GM12878 (cell line): ENCODE results near the gene RYR2. TPM values are rescaled to one million over a fixed set of nuclear protein-coding genes. Genes with fewer than 3 reads are reported as not detected.

Experiments used
- ATAC-seq: fragments of 200-7000 bp; cut with Tn5 transposase; 3 replicates; pipeline ENCODE4 v1.9.1; 2020; ENCODE audit warnings: mild to moderate bottlenecking, moderate library complexity
- BruUV-seq: library from RNA; stranded (reverse); fragments of 400-500 nt; replicated peaks from 2 replicates; lab custom pipeline; 2021; lab: Mats Ljungman, UMichigan
- CTCF ChIA-PET: fragments of 300-600 bp; sonication (Branson Sonifier 250); formaldehyde crosslinking; extraction: SDS; loops from one replicate; lab custom pipeline; 2021; ENCODE audit warnings: inconsistent platforms; lab: Yijun Ruan, JAX
- POLR2A ChIA-PET: fragments of 350-600 bp; formaldehyde crosslinking; extraction: SDS; loops from one replicate; lab custom pipeline; 2021; ENCODE audit warnings: inconsistent platforms; lab: Charles Lee
- RAD21 ChIA-PET: fragments of 300-600 bp; sonication (Branson Sonifier 250); formaldehyde crosslinking; loops from one replicate; lab custom pipeline; 2023; ENCODE audit warnings: antibody characterized with exemption; ENCODE audit not compliant: unreplicated experiment; lab: Charles Lee
- SMC1A ChIA-PET: fragments of 300-600 bp; sonication (Branson Sonifier 250); formaldehyde crosslinking; loops from one replicate; lab custom pipeline; 2023; ENCODE audit not compliant: unreplicated experiment, uncharacterized antibody; lab: Charles Lee
- DNase-seq: peaks from one replicate; pipeline ENCODE4 v3.0.0-alpha.2; 2011; ENCODE audit warnings: low read depth, low spot score
- FAIRE-seq: peaks from 3 replicates; lab custom pipeline; 2011; peaks lifted over from hg19 to GRCh38; lab: Jason Lieb, UNC
- H2AFZ ChIP-seq: 2 replicates; pipeline ENCODE4 v1.6.0; 2011; ENCODE audit warnings: low read depth, low read length, control low read depth; ENCODE audit not compliant: control insufficient read depth
- H3K27ac ChIP-seq: 2 replicates; pipeline ENCODE4 v1.5.1; 2011; ENCODE audit warnings: control low read depth; ENCODE audit not compliant: control insufficient read depth, insufficient read depth
- H3K27me3 ChIP-seq, 2 experiments: replicated peaks in 1 of 2; 2 replicates each; pipeline versions ENCODE4 v1.6.0 to v1.6.1; 2011; ENCODE audit warnings: low read length in 1 of 2; ENCODE audit not compliant: control insufficient read depth in 2 of 2, insufficient read depth in 2 of 2
- H3K36me3 ChIP-seq, 2 experiments: 2 replicates each; pipeline ENCODE4 v1.5.1; 2011; ENCODE audit warnings: low read length in 1 of 2; ENCODE audit not compliant: control insufficient read depth in 2 of 2, insufficient read depth in 2 of 2
- H3K4me1 ChIP-seq: 2 replicates; pipeline ENCODE4 v1.6.1; 2011; ENCODE audit warnings: mild to moderate bottlenecking, low read length, moderate library complexity, mixed read lengths; ENCODE audit not compliant: control insufficient read depth, insufficient read depth
- H3K4me2 ChIP-seq: 2 replicates; pipeline ENCODE4 v1.6.0; 2011; ENCODE audit warnings: control low read depth; ENCODE audit not compliant: control insufficient read depth, insufficient read depth
- H3K4me3 ChIP-seq: fragments of 200-600 bp; sonication (generic); 2 replicates; pipeline ENCODE4 v1.5.1; 2016
- H3K79me2 ChIP-seq: 2 replicates; pipeline ENCODE4 v1.6.0; 2011; ENCODE audit warnings: low read length; ENCODE audit not compliant: control insufficient read depth, insufficient read depth
- H3K9ac ChIP-seq: 2 replicates; pipeline ENCODE4 v1.8.0; 2011; ENCODE audit warnings: low read length, control low read depth, mixed read lengths; ENCODE audit not compliant: control insufficient read depth, insufficient read depth
- H3K9me3 ChIP-seq: replicated peaks from 3 replicates; pipeline ENCODE4 v1.5.1; 2011; ENCODE audit warnings: mild to moderate bottlenecking, low read length; ENCODE audit not compliant: control insufficient read depth, insufficient read depth
- H4K20me1 ChIP-seq: 2 replicates; pipeline ENCODE4 v1.6.0; 2011; ENCODE audit not compliant: control insufficient read depth, insufficient read depth
- ASH2L ChIP-seq: fragments of 300-600, 200-600 bp; sonication (generic); IDR thresholded peaks from 2 replicates; pipeline ENCODE4 v1.6.1; 2017; ENCODE audit warnings: low read depth, mild to moderate bottlenecking, borderline replicate concordance
- CBX5 ChIP-seq: sonication (generic); IDR thresholded peaks from 2 replicates; pipeline ENCODE4 v1.6.1; 2016; ENCODE audit warnings: low read depth, moderate library complexity, mild to moderate bottlenecking, inconsistent platforms
- E2F4 ChIP-seq: IDR thresholded peaks from 2 replicates; pipeline ENCODE4 v1.6.1; 2012; ENCODE audit warnings: low read depth, low read length, improper control_type of control experiment
- ETV6 ChIP-seq, 2 experiments: fragments of 450-650 bp in 1 of 2; IDR thresholded peaks in 1 of 2; conservative IDR thresholded peaks in 1 of 2; 2 replicates each; pipeline ENCODE4 v1.6.1; 2014; ENCODE audit warnings: antibody characterized with exemption in 1 of 2, borderline replicate concordance in 1 of 2, low read depth in 1 of 2, mild to moderate bottlenecking in 1 of 2, moderate library complexity in 1 of 2
- HDAC6 ChIP-seq: fragments of 200-600 bp; sonication (generic); IDR thresholded peaks from one replicate; pipeline ENCODE4 v1.8.0; 2017; ENCODE audit warnings: antibody characterized with exemption; ENCODE audit not compliant: unreplicated experiment
- KLF5 ChIP-seq: fragments of 450-650 bp; IDR thresholded peaks from 2 replicates; pipeline ENCODE4 v1.6.1; 2014; ENCODE audit warnings: mild to moderate bottlenecking; ENCODE audit not compliant: partially characterized antibody
- MTA2 ChIP-seq: fragments of 450-650 bp; IDR thresholded peaks from 2 replicates; pipeline ENCODE4 v1.6.1; 2016; ENCODE audit warnings: low read depth, mild to moderate bottlenecking, moderate library complexity
- NFXL1 ChIP-seq: fragments of 450-650 bp; IDR thresholded peaks from 2 replicates; pipeline ENCODE4 v1.6.1; 2017; ENCODE audit warnings: antibody characterized with exemption, mild to moderate bottlenecking, borderline replicate concordance
- RBBP5 ChIP-seq: fragments of 200-600 bp; sonication (generic); conservative IDR thresholded peaks from 2 replicates; pipeline ENCODE4 v1.6.1; 2016
- RELA ChIP-seq: fragments of 450-650 bp; IDR thresholded peaks from 2 replicates; pipeline ENCODE4 v1.8.0; 2014; ENCODE audit warnings: borderline replicate concordance; ENCODE audit not compliant: partially characterized antibody
- WGBS: methylation state at CpG from one replicate; pipeline ENCODE4 v1.1.6; 2016; ENCODE audit warnings: low lambda C conversion rate; ENCODE audit not compliant: insufficient replicate concordance, insufficient coverage; ENCODE audit errors: missing lambda C conversion rate; 5-methylcytosine and 5-hydroxymethylcytosine counted together
- in situ Hi-C: fragments of 300-500 bp; cut with MboI; formaldehyde crosslinking; loops from 9 replicates; pipeline ENCODE4 v1.14.3; 2018; ENCODE audit warnings: mixed read lengths
- intact Hi-C: fragments of 100-400 bp; cut with micrococcal nuclease; formaldehyde crosslinking; loops from one replicate; pipeline ENCODE4 v1.14.2; 2022; ENCODE audit not compliant: unreplicated experiment
- polyA plus RNA-seq, 11 experiments: library from polyadenylated mRNA; depleted of rRNA in 4 of 11; unstranded in 6 of 11; stranded (reverse) in 5 of 11; fragments of >200 nt; fragmentation: Nextera tagmentation in 4 of 11; fragmentation: Illumina TruSeq in 1 of 11; extraction: Ambion mirVana in 4 of 11; extraction: Trizol in 1 of 11; gene quantifications; 1 replicate in 1 of 11; 2 replicates in 10 of 11; pipeline versions ENCODE4 v1.2.1 to v1.2.3, GENCODE V29; 2011 to 2016; ENCODE audit warnings: inconsistent platforms in 2 of 11, missing spikeins in 2 of 11, low read depth in 1 of 11
- total RNA-seq, 4 experiments: library from RNA; depleted of rRNA in 3 of 4; stranded (reverse); fragments of >200 nt in 3 of 4; fragmentation: Illumina TruSeq in 1 of 4; extraction: Trizol in 1 of 4; gene quantifications; 2 replicates each; pipeline versions ENCODE4 v1.2.1 to v1.2.3, GENCODE V29; 2013 to 2021
- TF ChIP-seq, protein P1 (sequence below): fragments of 450-650 bp; IDR thresholded peaks from 2 replicates; pipeline ENCODE4 v1.6.1; 2017; ENCODE audit warnings: mild to moderate bottlenecking, moderate library complexity
- TF ChIP-seq, protein P2 (sequence below): fragments of 450-650 bp; IDR thresholded peaks from 2 replicates; pipeline ENCODE4 v1.6.1; 2017; ENCODE audit warnings: borderline replicate concordance

RYR2 gene
- total and polyA plus RNA-seq, 10 of the 15 experiments (the other 5 are each of a cell fraction or from before 2014, with no cell fraction given): 0.01 to 0.04 TPM; not detected in 8

DNA sequence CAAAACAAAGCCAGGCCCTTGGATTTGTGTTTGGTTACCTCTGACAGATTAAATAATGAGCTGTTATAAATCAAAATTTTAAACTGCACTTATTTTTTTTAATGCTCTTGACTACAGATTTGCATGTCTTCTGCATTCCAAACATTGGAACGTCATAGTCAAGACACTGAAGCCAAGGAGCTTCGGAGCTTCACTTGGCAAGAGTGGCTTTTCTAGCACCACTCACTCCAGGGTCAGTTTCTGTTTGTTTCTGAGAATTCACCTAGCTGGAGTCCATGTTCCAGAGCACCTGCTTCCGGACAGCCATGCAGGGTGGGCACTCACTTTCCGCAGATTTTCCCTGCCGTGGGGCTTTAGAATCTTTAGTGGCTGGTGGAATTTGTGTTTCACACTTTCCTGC is 645.8 kb downstream of the RYR2 start:
- ATAC-seq: no peak
- intact Hi-C loops (no loop called here), in situ Hi-C loops (no loop called here)
- ChIA-PET RAD21 (no interaction called here), SMC1A (no interaction called here), CTCF (no interaction called here), POLR2A (no interaction called here)
- Histone ChIP-seq H4K20me1 (no peaks in the 10 kb centered on the region), H3K27ac (no peak overlapping the region), H3K4me2 (no peak overlapping the region), H3K36me3 (no peaks in the 10 kb centered on the region), H3K9me3 (no peaks in the 10 kb centered on the region), H2AFZ (no peak overlapping the region), H3K79me2 (no peaks in the 10 kb centered on the region), H3K4me3 (no peak overlapping the region), H3K9ac (no peak overlapping the region), H3K27me3 (no peaks in the 10 kb centered on the region), H3K4me1 (no peaks in the 10 kb centered on the region)
- no peak for FAIRE-seq
- 33% methylated on average over 5 of the region's 5 CpGs for WGBS
- DNase-seq: no peak
- TF ChIP-seq MTA2 (no peak), KLF5 (no peak), ASH2L (no peak), ETV6 (conservative IDR thresholded peaks at IDR 0.05 in 1 of 2, IDR thresholded peaks at IDR 0.05 in 1 of 2; ENCODE audit: borderline replicate concordance in 1 of 2, low read depth in 1 of 2) (no peak), NFXL1 (no peak), CBX5 (no peak), E2F4 (no peak), RELA (no peak), RBBP5 (no peak), HDAC6 (no peak)
- TF ChIP-seq, protein P1, sequence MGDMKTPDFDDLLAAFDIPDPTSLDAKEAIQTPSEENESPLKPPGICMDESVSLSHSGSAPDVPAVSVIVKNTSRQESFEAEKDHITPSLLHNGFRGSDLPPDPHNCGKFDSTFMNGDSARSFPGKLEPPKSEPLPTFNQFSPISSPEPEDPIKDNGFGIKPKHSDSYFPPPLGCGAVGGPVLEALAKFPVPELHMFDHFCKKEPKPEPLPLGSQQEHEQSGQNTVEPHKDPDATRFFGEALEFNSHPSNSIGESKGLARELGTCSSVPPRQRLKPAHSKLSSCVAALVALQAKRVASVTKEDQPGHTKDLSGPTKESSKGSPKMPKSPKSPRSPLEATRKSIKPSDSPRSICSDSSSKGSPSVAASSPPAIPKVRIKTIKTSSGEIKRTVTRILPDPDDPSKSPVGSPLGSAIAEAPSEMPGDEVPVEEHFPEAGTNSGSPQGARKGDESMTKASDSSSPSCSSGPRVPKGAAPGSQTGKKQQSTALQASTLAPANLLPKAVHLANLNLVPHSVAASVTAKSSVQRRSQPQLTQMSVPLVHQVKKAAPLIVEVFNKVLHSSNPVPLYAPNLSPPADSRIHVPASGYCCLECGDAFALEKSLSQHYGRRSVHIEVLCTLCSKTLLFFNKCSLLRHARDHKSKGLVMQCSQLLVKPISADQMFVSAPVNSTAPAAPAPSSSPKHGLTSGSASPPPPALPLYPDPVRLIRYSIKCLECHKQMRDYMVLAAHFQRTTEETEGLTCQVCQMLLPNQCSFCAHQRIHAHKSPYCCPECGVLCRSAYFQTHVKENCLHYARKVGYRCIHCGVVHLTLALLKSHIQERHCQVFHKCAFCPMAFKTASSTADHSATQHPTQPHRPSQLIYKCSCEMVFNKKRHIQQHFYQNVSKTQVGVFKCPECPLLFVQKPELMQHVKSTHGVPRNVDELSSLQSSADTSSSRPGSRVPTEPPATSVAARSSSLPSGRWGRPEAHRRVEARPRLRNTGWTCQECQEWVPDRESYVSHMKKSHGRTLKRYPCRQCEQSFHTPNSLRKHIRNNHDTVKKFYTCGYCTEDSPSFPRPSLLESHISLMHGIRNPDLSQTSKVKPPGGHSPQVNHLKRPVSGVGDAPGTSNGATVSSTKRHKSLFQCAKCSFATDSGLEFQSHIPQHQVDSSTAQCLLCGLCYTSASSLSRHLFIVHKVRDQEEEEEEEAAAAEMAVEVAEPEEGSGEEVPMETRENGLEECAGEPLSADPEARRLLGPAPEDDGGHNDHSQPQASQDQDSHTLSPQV: no peak
- TF ChIP-seq, protein P2, sequence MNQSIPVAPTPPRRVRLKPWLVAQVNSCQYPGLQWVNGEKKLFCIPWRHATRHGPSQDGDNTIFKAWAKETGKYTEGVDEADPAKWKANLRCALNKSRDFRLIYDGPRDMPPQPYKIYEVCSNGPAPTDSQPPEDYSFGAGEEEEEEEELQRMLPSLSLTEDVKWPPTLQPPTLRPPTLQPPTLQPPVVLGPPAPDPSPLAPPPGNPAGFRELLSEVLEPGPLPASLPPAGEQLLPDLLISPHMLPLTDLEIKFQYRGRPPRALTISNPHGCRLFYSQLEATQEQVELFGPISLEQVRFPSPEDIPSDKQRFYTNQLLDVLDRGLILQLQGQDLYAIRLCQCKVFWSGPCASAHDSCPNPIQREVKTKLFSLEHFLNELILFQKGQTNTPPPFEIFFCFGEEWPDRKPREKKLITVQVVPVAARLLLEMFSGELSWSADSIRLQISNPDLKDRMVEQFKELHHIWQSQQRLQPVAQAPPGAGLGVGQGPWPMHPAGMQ: no peak
- BruUV-seq: no TSS peak
